Measurements from ENCODE around the gene RNF5.

RNF5 gene

DNA sequence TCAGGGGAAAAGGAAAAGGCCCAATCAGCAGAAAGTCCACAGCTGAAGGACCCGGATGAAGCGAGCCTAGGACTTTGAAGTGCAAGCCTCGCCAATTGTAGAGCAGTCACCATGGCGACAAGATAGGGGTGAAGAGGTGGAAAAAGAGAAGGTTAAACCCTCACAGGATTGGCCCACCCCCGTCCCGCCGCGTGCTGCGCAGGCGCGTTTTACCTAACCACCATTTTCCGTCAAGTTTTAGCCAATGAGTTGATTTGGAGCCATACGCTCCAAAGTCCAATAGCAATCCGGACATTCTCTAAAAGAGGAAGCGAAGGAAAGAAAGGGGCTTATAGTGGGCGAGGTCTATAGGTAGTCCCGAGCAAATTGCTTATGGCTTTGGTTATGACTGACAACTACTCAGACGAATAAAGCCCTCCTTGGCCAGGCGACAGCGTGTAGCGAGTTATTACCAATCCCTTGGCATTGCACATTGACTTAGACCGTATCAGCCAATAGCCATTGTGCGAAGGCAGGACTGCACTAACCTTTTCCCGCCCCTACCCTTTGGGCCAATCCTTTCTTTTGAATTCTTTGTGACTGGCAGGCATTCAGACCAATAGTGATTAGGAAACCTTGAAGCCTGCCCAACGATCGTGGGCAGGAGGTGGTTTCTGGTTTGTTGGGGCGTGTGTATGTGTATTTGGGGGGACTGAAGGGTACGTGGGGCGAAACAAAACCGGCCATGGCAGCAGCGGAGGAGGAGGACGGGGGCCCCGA lies at the start of gene RNF5:
TSS of gene RNF5 (plus strand) at position 618 of the 759 bp plus-strand sequence. CDS start at position 725, 107 bp downstream.
- Histone ChIP-seq H3K27me3 (replicated peaks; ENCODE audit: control insufficient read depth, insufficient read depth, low read length) (no peaks in the 10 kb centered on the region), H3K36me3 (ENCODE audit: control insufficient read depth, insufficient read depth, low read length) (peaks cover 14% of the 10 kb centered on the region), H3K4me3 (replicated peaks; ENCODE audit: low read depth, low read length) (peak within 1 kb of the TSS; percentile 92)
- DNase-seq (ENCODE audit: extremely low read depth, insufficient read length), result peak; percentile 99
- no peak for TF ChIP-seq CTCF (IDR thresholded peaks at IDR 0.05; ENCODE audit: insufficient read depth, low read length, poor library complexity, severe bottlenecking)

DNA sequence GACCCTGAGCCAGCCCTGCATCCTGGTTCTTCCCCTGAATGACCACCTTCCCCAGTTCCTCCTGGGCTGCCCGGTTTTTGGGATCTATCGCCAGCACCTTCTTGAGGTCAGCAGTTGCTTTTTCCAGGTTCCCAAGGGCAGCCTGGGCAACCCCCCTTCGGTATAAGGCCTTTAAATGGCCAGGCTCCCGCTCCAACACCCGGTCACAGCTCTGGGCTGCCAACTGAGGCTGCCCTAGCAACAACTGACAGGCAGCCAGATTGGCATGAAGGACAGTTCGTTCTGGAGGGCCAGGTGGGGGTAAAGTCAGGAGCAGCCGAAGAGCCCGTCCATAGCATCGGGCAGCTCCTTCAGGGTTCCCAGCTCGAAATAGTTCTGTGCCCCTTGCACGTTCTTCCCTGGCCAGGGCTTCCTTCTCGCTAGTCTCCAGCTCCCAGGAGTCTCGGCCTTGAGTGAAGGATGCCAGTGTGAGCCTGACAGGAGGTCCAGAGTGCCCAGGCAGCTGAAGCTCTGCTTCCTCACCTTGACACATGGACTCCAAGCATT lies 49.4 kb upstream of the RNF5 start:
- no peak for DNase-seq (ENCODE audit: extremely low read depth, insufficient read length)
- no peak for TF ChIP-seq CTCF (IDR thresholded peaks at IDR 0.05; ENCODE audit: insufficient read depth, low read length, poor library complexity, severe bottlenecking)
- H3K36me3 ChIP-seq (ENCODE audit: control insufficient read depth, insufficient read depth, low read length), result peaks cover 2% of the 10 kb centered on the region
- H3K27me3 ChIP-seq (replicated peaks; ENCODE audit: control insufficient read depth, insufficient read depth, low read length), result no peaks in the 10 kb centered on the region
- H3K4me3 ChIP-seq (replicated peaks; ENCODE audit: low read depth, low read length), result peak overlapping the region; percentile 85; the same call in 1 of the 2 replicates

GRCh38 chr6:32129297-32130088 lies 48.7 kb upstream of the RNF5 start:
- TF ChIP-seq CTCF (IDR thresholded peaks at IDR 0.05; ENCODE audit: insufficient read depth, low read length, poor library complexity, severe bottlenecking), result no peak
- Histone ChIP-seq H3K27me3 (replicated peaks; ENCODE audit: control insufficient read depth, insufficient read depth, low read length) (no peaks in the 10 kb centered on the region; the same call in 1 of the 2 replicates), H3K4me3 (replicated peaks; ENCODE audit: low read depth, low read length) (peak overlapping the region; percentile 85), H3K36me3 (ENCODE audit: control insufficient read depth, insufficient read depth, low read length) (peaks cover 2% of the 10 kb centered on the region)
- DNase-seq (ENCODE audit: extremely low read depth, insufficient read length), result no peak

DNA sequence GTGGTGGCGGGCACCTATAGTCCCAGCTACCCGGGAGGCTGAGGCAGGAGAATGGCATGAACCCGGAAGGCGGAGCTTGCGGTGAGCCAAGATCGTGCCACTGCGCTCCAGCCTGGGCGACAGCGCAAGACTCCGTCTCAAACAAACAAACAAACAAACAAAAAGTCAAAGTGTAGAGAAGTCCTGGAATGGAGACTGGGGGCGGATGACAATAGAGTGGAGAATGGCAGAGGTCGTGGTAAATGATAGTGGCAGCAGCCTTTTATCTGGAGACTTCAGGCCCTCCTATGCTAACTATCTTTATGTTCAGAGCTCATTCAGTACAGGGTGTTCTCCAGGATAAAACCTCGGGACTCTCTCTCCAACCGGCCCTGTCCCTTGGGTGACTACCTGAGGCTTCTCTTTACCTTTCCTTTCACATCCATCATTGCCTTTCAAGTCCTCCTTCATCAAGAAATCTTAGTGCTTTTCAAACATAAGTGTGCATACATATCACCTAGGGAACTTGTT lies 46.7 kb upstream of the RNF5 start:
- TF ChIP-seq CTCF (IDR thresholded peaks at IDR 0.05; ENCODE audit: insufficient read depth, low read length, poor library complexity, severe bottlenecking), result no peak
- H3K27me3 ChIP-seq (replicated peaks; ENCODE audit: control insufficient read depth, insufficient read depth, low read length), result no peaks in the 10 kb centered on the region; the same call in 1 of the 2 replicates
- no peak overlapping the region for H3K4me3 ChIP-seq (replicated peaks; ENCODE audit: low read depth, low read length)
- no peak for DNase-seq (ENCODE audit: extremely low read depth, insufficient read length)
- no peaks in the 10 kb centered on the region for H3K36me3 ChIP-seq (ENCODE audit: control insufficient read depth, insufficient read depth, low read length)

GRCh38 chr6:32132110-32132509 lies 46.1 kb upstream of the RNF5 start:
- Histone ChIP-seq H3K36me3 (ENCODE audit: control insufficient read depth, insufficient read depth, low read length) (no peaks in the 10 kb centered on the region), H3K4me3 (replicated peaks; ENCODE audit: low read depth, low read length) (no peak overlapping the region), H3K27me3 (replicated peaks; ENCODE audit: control insufficient read depth, insufficient read depth, low read length) (no peaks in the 10 kb centered on the region; the same call in 1 of the 2 replicates)
- TF ChIP-seq CTCF (IDR thresholded peaks at IDR 0.05; ENCODE audit: insufficient read depth, low read length, poor library complexity, severe bottlenecking), result no peak
- no peak for DNase-seq (ENCODE audit: extremely low read depth, insufficient read length)
